ENCODE measurements around the gene SHLD1.
A peak's percentile ranks its signal among the peaks of the same experiment; 100 is the strongest.

Gene SHLD1

GRCh38 chr20:5822569-5822968 lies 72.4 kb downstream of the SHLD1 start:
- no peak for DNase-seq

DNA sequence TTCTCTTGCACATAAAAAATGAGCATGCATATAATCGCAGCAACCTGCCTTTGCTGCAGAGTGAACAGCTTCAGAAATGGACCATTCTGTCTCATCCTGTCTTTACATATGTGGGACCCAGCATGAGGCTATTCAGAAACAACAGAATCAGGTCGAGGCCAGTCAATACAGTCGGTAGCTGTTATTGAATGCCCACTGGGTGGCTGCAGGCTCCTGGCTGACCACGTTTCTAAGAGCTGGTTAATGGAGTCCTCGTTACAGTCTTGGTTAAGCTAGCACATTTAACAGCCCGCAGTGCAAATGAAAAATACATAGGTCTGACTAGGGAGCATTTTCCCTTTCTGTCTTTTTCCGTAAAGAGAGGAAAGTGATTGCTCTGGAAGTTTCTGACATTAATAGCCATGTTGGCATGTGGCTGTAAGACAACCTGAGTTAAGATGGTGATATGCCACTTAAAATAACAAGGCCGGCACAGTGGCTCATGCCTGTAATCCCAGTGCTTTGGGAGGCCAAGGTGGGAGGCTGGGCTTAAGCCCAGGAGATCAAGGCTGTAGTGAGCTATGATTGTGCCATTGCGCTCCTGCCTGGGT lies 75.0 kb downstream of the SHLD1 start:
- DNase-seq = peak in 1 of 3 experiments; percentile 59

DNA sequence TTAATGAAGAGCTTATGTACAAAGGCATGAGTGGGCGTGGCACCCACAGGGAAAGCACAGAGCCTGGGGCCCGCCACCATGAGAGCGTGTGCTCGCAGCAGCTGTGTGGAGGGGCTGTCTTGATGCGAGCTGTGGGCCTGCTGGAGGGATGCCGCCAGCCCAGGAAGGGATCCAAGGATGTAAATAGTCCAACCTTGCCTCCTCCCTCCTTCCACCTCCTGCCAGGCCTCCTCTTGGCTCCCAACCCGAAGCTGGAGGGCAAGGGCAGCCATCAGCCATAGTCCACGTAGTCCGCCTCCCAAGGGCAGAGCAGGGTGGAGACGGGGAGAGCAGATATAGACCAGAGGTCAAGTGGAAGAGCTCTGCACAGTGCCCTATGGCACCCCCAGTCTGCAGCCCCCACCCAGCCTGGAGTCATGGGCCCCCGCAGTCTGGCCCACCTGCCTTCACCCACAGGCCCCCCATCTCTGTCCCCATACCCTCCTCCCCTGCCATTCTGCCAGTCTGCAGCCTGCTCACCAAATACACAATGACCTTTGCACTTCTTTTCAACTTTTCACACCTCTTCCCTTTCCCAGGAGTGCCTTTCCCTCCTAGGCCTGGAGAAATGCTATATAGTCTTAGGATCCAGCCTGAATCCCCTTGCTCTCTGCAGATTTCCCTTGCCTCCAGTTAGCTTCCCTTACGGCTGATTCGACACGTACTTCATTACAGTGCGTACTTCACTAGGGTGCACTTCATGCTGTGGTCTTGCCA lies 77.1 kb downstream of the SHLD1 start:
- DNase-seq = no peak

DNA sequence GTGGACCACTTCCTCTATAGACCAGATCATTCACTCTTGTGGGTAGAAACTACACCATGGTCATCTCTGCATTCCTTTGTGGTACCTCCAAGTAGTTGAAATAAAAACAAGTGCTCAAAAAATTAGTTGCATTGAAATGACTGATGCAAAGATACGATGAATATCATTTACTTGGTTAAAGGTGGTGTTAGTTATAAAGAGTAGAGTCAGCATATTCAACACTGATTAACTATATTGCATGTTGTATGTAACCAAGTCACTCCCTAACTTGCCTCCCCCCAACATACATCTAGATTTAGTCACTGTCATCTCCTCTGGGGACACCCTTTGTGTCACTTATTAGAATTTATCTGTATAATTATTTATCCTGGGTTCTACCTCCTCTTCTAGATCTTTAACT lies 77.7 kb downstream of the SHLD1 start:
- DNase-seq = no peak

- DNase-seq = no peak
Measured at GRCh38 chr20:5829241-5829809, 79.1 kb downstream of the SHLD1 start.

GRCh38 chr20:5831539-5832237 lies 81.5 kb downstream of the SHLD1 start:
- no peak for DNase-seq

- DNase-seq = no peak
Measured at GRCh38 chr20:5833309-5833941, 83.2 kb downstream of the SHLD1 start.

- no peak for DNase-seq
Measured at GRCh38 chr20:5834436-5835005, 84.3 kb downstream of the SHLD1 start.

DNA sequence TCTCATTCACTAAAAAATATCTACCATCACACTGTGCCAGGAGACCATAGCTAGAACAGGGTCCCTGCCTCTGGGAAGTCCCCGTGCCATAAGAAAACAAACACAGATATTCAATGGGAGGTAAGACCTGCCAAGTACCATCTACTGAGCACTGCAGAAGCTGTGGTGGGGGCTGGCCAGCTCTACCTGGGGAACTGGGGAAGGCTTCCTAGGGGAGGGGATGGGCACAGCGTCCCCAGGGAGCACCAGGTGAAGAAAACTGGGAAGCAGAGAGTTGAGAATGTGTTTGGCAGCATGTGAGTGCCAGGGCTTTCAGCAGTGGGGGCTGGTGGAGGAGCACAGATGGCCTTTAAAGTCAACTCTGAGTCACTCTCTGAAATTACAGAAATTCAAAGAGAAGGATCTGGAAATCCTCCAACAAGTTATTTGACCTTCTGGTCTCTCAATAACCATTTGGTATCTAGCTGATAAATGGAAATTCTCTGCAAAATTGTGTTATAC lies 85.2 kb downstream of the SHLD1 start:
- DNase-seq = peak in 1 of 3 experiments; percentile 30

DNA sequence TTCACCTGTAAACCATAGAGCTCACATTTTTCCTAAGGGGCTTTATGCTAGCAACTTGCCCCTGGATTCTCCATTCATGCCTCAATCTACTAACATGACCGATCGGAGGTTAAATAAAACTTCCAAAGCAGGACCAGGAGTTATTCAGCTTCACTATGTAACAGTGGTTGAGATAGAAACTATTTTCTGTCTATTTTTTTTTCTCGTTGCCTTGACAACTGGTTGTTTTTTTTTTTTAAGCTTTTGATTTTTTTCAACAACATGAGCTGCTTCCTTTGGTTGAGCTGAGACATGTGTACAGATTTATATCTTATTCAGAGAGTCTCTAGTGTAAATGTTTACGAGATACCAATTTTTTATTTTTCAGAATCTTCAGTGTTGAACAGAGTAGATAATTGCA lies 85.7 kb downstream of the SHLD1 start:
- no peak for DNase-seq

GRCh38 chr20:5836569-5836968 lies 86.4 kb downstream of the SHLD1 start:
- no peak for DNase-seq

GRCh38 chr20:5840411-5841002 lies 90.3 kb downstream of the SHLD1 start:
- DNase-seq = peak in 1 of 3 experiments; percentile 17

- DNase-seq = no peak
Measured at GRCh38 chr20:5841522-5841921, 91.3 kb downstream of the SHLD1 start.

DNA sequence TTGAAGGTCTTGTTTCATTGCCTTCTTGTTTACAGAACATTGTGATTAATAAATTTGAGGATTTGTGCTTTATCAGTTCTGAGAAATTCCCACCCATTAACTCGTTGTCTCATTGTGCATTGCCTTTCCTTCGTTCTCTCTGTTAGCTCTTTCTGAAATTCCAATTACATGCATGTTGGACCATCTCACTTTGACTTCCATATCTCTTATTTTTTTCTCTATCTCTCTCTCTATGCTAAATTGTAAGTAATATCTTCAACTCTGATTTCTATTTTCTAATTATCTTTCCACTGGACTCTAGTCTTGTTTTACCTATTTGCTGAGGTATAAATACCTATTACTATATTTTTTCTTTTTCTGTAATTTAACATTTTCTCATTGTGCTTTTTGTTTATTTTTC lies 92.3 kb downstream of the SHLD1 start:
- DNase-seq = no peak

GRCh38 chr20:5843054-5843592 lies 92.9 kb downstream of the SHLD1 start:
- DNase-seq = no peak

- peak; percentile 12 to 96 (median 85) for DNase-seq
Measured at GRCh38 chr20:5844063-5844681, 94.0 kb downstream of the SHLD1 start.

- peak; percentile 53 to 91 (median 67) for DNase-seq
Measured at GRCh38 chr20:5845681-5846615, 95.7 kb downstream of the SHLD1 start.

DNA sequence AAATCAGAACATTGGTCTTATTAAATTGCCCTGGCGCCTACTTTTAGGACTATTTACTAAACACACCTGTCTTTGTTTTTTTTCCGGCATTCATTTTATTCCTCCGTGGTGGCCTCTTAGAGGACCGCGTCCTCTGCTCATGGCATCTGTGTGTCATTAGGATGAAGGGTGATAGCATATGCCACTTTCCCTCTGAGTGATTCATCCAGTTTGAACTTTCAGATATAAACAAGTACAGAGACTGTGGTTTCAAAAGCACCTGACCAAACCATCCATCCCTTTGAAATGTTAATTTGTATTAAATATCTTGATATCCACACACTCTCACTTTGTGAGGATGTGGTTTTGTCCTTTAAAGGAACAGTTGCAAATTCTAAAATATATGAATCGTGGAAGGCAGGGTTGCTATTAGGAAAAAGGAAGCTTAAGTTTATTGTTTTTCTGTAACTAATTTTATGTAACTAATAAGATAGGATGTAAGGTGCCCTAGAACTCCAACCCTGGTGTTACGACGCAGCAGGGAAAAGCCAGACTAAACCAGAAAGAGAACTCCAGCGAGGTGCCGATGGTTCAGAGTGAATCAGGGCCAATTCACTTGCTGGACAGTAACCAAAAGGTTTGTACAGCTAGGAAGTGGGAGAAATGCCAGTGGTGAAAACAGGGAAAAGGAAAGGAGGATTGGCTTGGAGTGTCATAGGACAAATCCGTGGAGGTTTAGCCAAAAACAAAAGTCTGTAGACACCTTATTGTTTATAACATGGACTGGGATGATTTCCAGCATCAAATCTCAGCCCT lies 98.7 kb downstream of the SHLD1 start:
- DNase-seq = peak in 1 of 3 experiments; percentile 12

- DNase-seq = no peak
Measured at GRCh38 chr20:5855939-5856338, 105.7 kb downstream of the SHLD1 start.

Data from NCI-H1417 (cell line).